ENCODE measurements around the gene KDELR1. TPM values are rescaled to one million over a fixed set of nuclear protein-coding genes. Genes with fewer than 3 reads are reported as not detected.

Gene KDELR1
- total and polyA plus RNA-seq, 4 donors = 101 to 156 (median 125) TPM

DNA sequence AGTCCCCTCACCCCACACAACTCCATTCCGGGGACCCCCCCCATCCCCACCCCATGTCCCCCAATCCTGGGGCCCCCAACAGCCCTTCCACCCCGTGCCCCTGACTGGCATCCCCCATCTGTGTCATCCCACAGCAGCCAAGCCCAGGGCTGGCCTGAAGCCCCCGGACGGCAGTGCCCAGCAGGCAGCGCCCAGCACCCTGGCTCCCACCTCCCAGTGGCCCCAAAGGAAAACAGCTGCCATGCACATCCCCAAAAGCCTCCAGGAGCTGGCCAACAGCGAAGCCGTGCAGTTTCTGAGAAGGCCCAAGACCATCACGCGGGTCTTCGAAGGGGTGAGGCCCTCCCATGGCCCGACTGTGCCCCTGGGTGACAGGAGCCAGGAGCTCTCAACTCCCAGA, 25.7 kb downstream of the KDELR1 start:
- no peak overlapping the region for H3K9ac ChIP-seq (ENCODE audit: insufficient read depth in 1 of 2, low read length in 2 of 2)
- WGBS, 2 donors = 93 to 95% methylated on average over 11 of the region's 11 CpGs
- DNase-seq (no peak), ATAC-seq (ENCODE audit: insufficient read depth, low FRiP score) (no peak)
- no peak overlapping the region for H3K27ac ChIP-seq (ENCODE audit: low read depth in 1 of 2, low read length in 1 of 2)
- no peaks in the 10 kb centered on the region for H3K9me3 ChIP-seq (ENCODE audit: control insufficient read depth in 4 of 4, insufficient read depth in 3 of 4, low read length in 3 of 4)
- no peak overlapping the region for H3K4me3 ChIP-seq
- no peaks in the 10 kb centered on the region for H3K27me3 ChIP-seq (ENCODE audit: control insufficient read depth in 3 of 3, insufficient read depth in 3 of 3, low read length in 2 of 3)
- H3K36me3 ChIP-seq (ENCODE audit: control insufficient read depth in 4 of 4, insufficient read depth in 4 of 4, low read length in 4 of 4) = peaks cover 0 to 2% (median 0%) of the 10 kb centered on the region in 4 donors
- TF ChIP-seq, protein P1, sequence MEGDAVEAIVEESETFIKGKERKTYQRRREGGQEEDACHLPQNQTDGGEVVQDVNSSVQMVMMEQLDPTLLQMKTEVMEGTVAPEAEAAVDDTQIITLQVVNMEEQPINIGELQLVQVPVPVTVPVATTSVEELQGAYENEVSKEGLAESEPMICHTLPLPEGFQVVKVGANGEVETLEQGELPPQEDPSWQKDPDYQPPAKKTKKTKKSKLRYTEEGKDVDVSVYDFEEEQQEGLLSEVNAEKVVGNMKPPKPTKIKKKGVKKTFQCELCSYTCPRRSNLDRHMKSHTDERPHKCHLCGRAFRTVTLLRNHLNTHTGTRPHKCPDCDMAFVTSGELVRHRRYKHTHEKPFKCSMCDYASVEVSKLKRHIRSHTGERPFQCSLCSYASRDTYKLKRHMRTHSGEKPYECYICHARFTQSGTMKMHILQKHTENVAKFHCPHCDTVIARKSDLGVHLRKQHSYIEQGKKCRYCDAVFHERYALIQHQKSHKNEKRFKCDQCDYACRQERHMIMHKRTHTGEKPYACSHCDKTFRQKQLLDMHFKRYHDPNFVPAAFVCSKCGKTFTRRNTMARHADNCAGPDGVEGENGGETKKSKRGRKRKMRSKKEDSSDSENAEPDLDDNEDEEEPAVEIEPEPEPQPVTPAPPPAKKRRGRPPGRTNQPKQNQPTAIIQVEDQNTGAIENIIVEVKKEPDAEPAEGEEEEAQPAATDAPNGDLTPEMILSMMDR (IDR thresholded peaks at IDR 0.05; ENCODE audit: control extremely low read depth, extremely low read depth) = no peak
- peaks cover 0 to 9% (median 2%) of the 10 kb centered on the region in 5 donors for H3K4me1 ChIP-seq (ENCODE audit: control insufficient read depth in 5 of 5, insufficient read depth in 5 of 5, low read length in 5 of 5)

DNA sequence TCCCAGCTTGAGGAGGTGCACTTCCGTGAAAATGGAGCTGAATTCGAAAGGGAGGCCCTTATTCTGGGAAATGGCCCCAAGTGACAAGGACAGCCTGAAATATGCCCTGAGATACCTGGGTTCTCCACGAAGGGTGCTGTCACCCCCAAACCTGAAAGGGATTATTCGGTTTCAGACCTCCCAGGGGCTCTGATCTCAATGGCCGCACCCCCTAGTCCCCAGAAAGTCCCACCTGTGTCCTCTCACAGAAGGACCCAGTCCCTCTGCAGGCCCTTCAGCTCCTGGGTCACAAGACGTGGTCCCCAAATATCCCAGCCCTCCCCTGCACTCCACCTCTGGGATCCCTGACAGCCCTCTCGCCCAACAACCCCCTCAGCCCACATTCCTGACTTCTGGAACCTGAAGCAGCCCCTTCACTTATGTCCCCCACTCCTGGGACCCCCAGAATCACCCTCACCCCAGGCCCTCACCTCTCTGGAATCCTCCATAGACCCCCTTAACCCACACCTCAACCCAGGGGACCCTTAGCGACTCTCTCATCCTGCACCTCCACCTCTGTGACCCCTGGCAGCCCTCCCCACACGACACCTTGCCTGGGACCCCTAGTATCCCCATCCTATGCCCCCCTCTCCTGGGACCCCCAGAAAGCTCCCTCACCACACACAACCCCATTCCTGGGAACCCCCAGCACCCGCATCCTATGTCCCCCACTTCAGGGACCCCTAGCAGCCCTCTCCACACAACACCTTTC, 26.6 kb downstream of the KDELR1 start:
- Histone ChIP-seq H3K27ac (ENCODE audit: low read depth in 1 of 2, low read length in 1 of 2) (peak overlapping the region; percentile 49 to 69), H3K27me3 (ENCODE audit: control insufficient read depth in 3 of 3, insufficient read depth in 3 of 3, low read length in 2 of 3) (no peaks in the 10 kb centered on the region), H3K4me1 (ENCODE audit: control insufficient read depth in 5 of 5, insufficient read depth in 5 of 5, low read length in 5 of 5) (peaks cover 0 to 9% (median 2%) of the 10 kb centered on the region in 5 donors), H3K9me3 (ENCODE audit: control insufficient read depth in 4 of 4, insufficient read depth in 3 of 4, low read length in 3 of 4) (no peaks in the 10 kb centered on the region), H3K9ac (ENCODE audit: insufficient read depth in 1 of 2, low read length in 2 of 2) (no peak overlapping the region), H3K4me3 (peak overlapping the region; percentile 16), H3K36me3 (ENCODE audit: control insufficient read depth in 4 of 4, insufficient read depth in 4 of 4, low read length in 4 of 4) (peaks cover 0 to 2% (median 0%) of the 10 kb centered on the region in 4 donors)
- DNase-seq = no peak
- TF ChIP-seq, protein P1 (IDR thresholded peaks at IDR 0.05; ENCODE audit: control extremely low read depth, extremely low read depth) = no peak
- ATAC-seq (ENCODE audit: insufficient read depth, low FRiP score) = no peak
- 62 to 63% methylated on average over 10 of the region's 10 CpGs for WGBS, 2 donors

- peak; percentile 95 for ATAC-seq (ENCODE audit: insufficient read depth, low FRiP score)
- WGBS, 2 donors = 0% methylated on average over 59 of the region's 59 CpGs
These were observed 27.3 kb downstream of the KDELR1 start, which contains the start of the genes SYNGR4 and TMEM143 for GRCh38 chr19:48363810-48364597. TSS of gene SYNGR4 (plus strand) at chr19:48364367. CDS start at chr19:48365843, 1,476 bp downstream. TSS of gene TMEM143 (minus strand) at chr19:48363940. CDS start at chr19:48363920, 20 bp downstream.

More at GRCh38 chr19:48363810-48364597, 27.3 kb downstream of the KDELR1 start, which contains the start of the genes SYNGR4 and TMEM143:
- Histone ChIP-seq H3K27ac (ENCODE audit: low read depth in 1 of 2, low read length in 1 of 2) (peak within 1 kb of the TSS; percentile 91 to 95), H3K9ac (ENCODE audit: insufficient read depth in 1 of 2, low read length in 2 of 2) (peak within 1 kb of the TSS; percentile 29 to 91), H3K4me1 (ENCODE audit: control insufficient read depth in 5 of 5, insufficient read depth in 5 of 5, low read length in 5 of 5) (peaks cover 0 to 9% (median 2%) of the 10 kb centered on the region in 5 donors), H3K9me3 (ENCODE audit: control insufficient read depth in 4 of 4, insufficient read depth in 3 of 4, low read length in 3 of 4) (no peaks in the 10 kb centered on the region), H3K4me3 (peak within 1 kb of the TSS; percentile 38), H3K36me3 (ENCODE audit: control insufficient read depth in 4 of 4, insufficient read depth in 4 of 4, low read length in 4 of 4) (peaks cover 0 to 2% (median 0%) of the 10 kb centered on the region in 4 donors), H3K27me3 (ENCODE audit: control insufficient read depth in 3 of 3, insufficient read depth in 3 of 3, low read length in 2 of 3) (no peaks in the 10 kb centered on the region)
- DNase-seq = peak; percentile 100
- TF ChIP-seq, protein P1 (IDR thresholded peaks at IDR 0.05; ENCODE audit: control extremely low read depth, extremely low read depth) = no peak
